MM.1S (cell line): ENCODE results near the gene DNAJC30.
A peak's percentile ranks its signal among the peaks of the same experiment; 100 is the strongest.

Experiments
- DNase-seq: peaks from one replicate; pipeline ENCODE4 v3.0.0-alpha.2; 2015
- H2AFZ ChIP-seq: fragments of 300-600 bp; sonication (generic); 2 replicates; pipeline ENCODE4 v1.6.0; 2016; ENCODE audit warnings: antibody characterized with exemption, low read length
- H3F3A ChIP-seq: fragments of 300-600 bp; sonication (generic); 2 replicates; pipeline ENCODE4 v1.6.1; 2016; ENCODE audit warnings: mild to moderate bottlenecking, antibody characterized with exemption, low read length, moderate library complexity, mixed read lengths; ENCODE audit not compliant: insufficient read depth
- H3K27ac ChIP-seq: fragments of 300-600 bp; sonication (generic); 2 replicates; pipeline ENCODE4 v1.5.1; 2016; ENCODE audit warnings: mild to moderate bottlenecking, low read length
- H3K27me3 ChIP-seq: fragments of 300-600 bp; sonication (generic); replicated peaks from 2 replicates; pipeline ENCODE4 v1.6.0; 2016; ENCODE audit warnings: low read length; ENCODE audit not compliant: insufficient read depth
- H3K36me3 ChIP-seq: fragments of 300-600 bp; sonication (generic); replicated peaks from 2 replicates; pipeline ENCODE4 v1.6.1; 2016; ENCODE audit warnings: mild to moderate bottlenecking, low read length, mixed read lengths; ENCODE audit not compliant: insufficient read depth
- H3K4me1 ChIP-seq: fragments of 300-600 bp; sonication (generic); 2 replicates; pipeline ENCODE4 v1.6.1; 2016; ENCODE audit warnings: low read length, mixed read lengths
- H3K4me2 ChIP-seq: fragments of 300-600 bp; sonication (generic); 2 replicates; pipeline ENCODE4 v1.6.0; 2016; ENCODE audit warnings: low read depth, low read length
- H3K4me3 ChIP-seq: fragments of 300-600 bp; sonication (generic); 2 replicates; pipeline ENCODE4 v1.5.1; 2016; ENCODE audit warnings: low read length, mixed read lengths
- H3K79me2 ChIP-seq: fragments of 300-600 bp; sonication (generic); 2 replicates; pipeline ENCODE4 v1.6.1; 2016; ENCODE audit warnings: mixed run types, low read length, mixed read lengths
- H3K9ac ChIP-seq: fragments of 300-600 bp; sonication (generic); 2 replicates; pipeline ENCODE4 v1.6.1; 2016; ENCODE audit warnings: low read length, mixed read lengths
- H3K9me2 ChIP-seq: fragments of 300-600 bp; sonication (generic); replicated peaks from 2 replicates; pipeline ENCODE4 v1.6.1; 2016; ENCODE audit warnings: mild to moderate bottlenecking, low read length, mixed read lengths; ENCODE audit not compliant: insufficient read depth
- H3K9me3 ChIP-seq: fragments of 300-600 bp; sonication (generic); replicated peaks from 2 replicates; pipeline ENCODE4 v1.6.1; 2016; ENCODE audit warnings: mild to moderate bottlenecking, low read length, mixed read lengths; ENCODE audit not compliant: insufficient read depth
- H4K20me1 ChIP-seq: fragments of 300-600 bp; sonication (generic); 2 replicates; pipeline ENCODE4 v1.6.1; 2016; ENCODE audit warnings: mild to moderate bottlenecking, low read length, moderate library complexity, mixed read lengths; ENCODE audit not compliant: insufficient read depth
- CTCF ChIP-seq: fragments of 300-600 bp; sonication (generic); IDR thresholded peaks from 2 replicates; pipeline ENCODE4 v1.5.1; 2016; ENCODE audit warnings: antibody characterized with exemption, low read length, mixed read lengths
- EZH2 ChIP-seq: fragments of 300-600 bp; sonication (generic); optimal IDR thresholded peaks from 2 replicates; pipeline ENCODE3; 2017; ENCODE audit warnings: low read depth, mild to moderate bottlenecking, antibody characterized with exemption, low read length, mixed read lengths
- EZH2phosphoT487 ChIP-seq: fragments of 300-600 bp; sonication (generic); IDR thresholded peaks from 2 replicates; pipeline ENCODE4 v1.6.1; 2018; ENCODE audit warnings: antibody characterized with exemption, low read length

Gene DNAJC30

GRCh38 chr7:73652541-73652949 is 30.7 kb downstream of the DNAJC30 start:
- no peaks in the 10 kb centered on the region for H3K9me3 ChIP-seq
- no peaks in the 10 kb centered on the region for H4K20me1 ChIP-seq
- no peaks in the 10 kb centered on the region for H3K36me3 ChIP-seq
- peaks cover 38% of the 10 kb centered on the region for H3K27me3 ChIP-seq
- no peak overlapping the region for H3K4me2 ChIP-seq
- no peak overlapping the region for H3K27ac ChIP-seq
- H3F3A ChIP-seq, result no peaks in the 10 kb centered on the region
- no peaks in the 10 kb centered on the region for H3K4me1 ChIP-seq
- H3K4me3 ChIP-seq, result no peak overlapping the region
- H3K9ac ChIP-seq, result no peak overlapping the region
- TF ChIP-seq CTCF, result no peak
- no peak for TF ChIP-seq EZH2phosphoT487
- TF ChIP-seq EZH2, result no peak
- H3K79me2 ChIP-seq, result no peaks in the 10 kb centered on the region
- no peak overlapping the region for H2AFZ ChIP-seq
- no peak for DNase-seq
- H3K9me2 ChIP-seq, result no peaks in the 10 kb centered on the region

GRCh38 chr7:73650524-73650923 is 32.7 kb downstream of the DNAJC30 start:
- Histone ChIP-seq H3K9me2 (no peaks in the 10 kb centered on the region), H2AFZ (no peak overlapping the region), H4K20me1 (no peaks in the 10 kb centered on the region), H3K4me2 (no peak overlapping the region), H3F3A (no peaks in the 10 kb centered on the region), H3K36me3 (no peaks in the 10 kb centered on the region), H3K4me3 (no peak overlapping the region), H3K9me3 (no peaks in the 10 kb centered on the region), H3K79me2 (no peaks in the 10 kb centered on the region), H3K9ac (no peak overlapping the region), H3K27me3 (peaks cover 51% of the 10 kb centered on the region), H3K4me1 (no peaks in the 10 kb centered on the region), H3K27ac (no peak overlapping the region)
- peak; percentile 24 for DNase-seq
- TF ChIP-seq CTCF (no peak), EZH2 (no peak), EZH2phosphoT487 (no peak)

- H3K4me1 ChIP-seq, result no peaks in the 10 kb centered on the region
- no peak overlapping the region for H3K4me2 ChIP-seq
- TF ChIP-seq CTCF (no peak), EZH2phosphoT487 (no peak), EZH2 (no peak)
- no peak overlapping the region for H3K27ac ChIP-seq
- H4K20me1 ChIP-seq, result no peaks in the 10 kb centered on the region
- H3K36me3 ChIP-seq, result no peaks in the 10 kb centered on the region
- H3K79me2 ChIP-seq, result no peaks in the 10 kb centered on the region
- DNase-seq, result no peak
- no peak overlapping the region for H3K9ac ChIP-seq
- H3K27me3 ChIP-seq, result peaks cover 60% of the 10 kb centered on the region
- H2AFZ ChIP-seq, result no peak overlapping the region
- H3K4me3 ChIP-seq, result no peak overlapping the region
- H3K9me2 ChIP-seq, result no peaks in the 10 kb centered on the region
- H3K9me3 ChIP-seq, result no peaks in the 10 kb centered on the region
- no peaks in the 10 kb centered on the region for H3F3A ChIP-seq
Measured at GRCh38 chr7:73649576-73649975, 33.7 kb downstream of the DNAJC30 start.
